CD4-positive, alpha-beta T cell treated with Interferon alpha-2 for 1 hour (primary cell): ENCODE measurements around the gene MYBPC2.

Source experiments
- DNase-seq, 2 donors: peaks; one replicate each; pipeline ENCODE4 v3.0.0-alpha.2; 2020 to 2022

The MYBPC2 gene

DNA sequence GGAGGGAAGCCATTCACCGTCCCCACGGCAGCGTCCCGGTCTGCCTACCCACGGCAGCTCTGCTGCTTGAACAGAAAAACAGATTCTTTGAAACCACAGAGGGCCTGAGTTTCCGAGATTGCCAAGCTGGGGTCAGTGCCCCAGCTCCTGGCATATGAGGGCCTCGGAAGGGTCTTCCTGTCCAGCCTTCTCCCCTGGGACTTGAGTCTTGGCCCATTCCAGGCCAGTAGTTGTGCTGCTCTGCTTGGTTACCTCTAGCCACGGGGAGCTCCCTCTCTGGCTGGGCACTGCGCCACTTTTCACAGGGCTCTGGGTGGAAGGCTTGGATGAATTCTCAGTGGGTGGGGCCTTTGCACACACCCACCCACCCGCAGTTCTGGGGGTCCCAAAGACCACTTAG, 22.6 kb upstream of the MYBPC2 start:
- no peak for DNase-seq

DNA sequence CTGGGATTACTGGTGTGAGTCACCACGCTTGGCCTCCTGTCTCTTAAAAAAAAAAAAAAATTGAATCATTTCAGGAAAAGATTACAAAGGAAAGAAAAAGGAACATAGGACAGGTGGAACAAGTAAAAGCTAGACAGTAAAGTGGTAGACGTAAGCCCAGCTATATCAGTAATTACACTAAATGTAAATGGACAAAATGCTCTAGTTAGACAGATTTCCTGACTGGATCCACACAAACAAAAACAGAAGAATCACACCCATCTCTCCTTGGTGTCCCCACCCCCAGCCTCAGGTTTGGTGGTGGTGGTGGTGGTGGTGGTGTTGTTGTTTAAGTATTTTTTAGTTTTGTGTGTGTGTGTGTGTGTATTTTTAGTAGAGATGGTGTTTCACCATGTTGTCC, 20.3 kb upstream of the MYBPC2 start:
- DNase-seq: no peak

DNA sequence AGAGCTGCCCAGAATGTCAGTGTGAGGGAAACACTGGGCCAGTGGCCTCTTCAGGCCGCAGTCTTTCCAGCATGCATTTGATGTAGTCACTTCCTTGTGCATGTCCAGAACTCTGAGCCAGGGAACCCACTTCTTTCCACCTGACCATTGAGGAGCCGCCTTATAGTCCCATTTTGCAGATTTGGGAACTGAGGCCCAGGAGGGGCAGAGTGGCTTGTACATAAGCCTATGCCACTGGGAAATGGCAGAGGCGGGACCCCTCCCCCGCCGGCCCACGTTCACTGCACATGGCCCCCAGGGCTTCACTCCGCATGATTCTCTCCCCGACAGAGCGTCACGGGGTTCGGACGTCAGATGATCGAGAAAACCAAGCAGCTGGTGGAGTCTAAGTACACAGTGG, 19.6 kb upstream of the MYBPC2 start:
- no peak for DNase-seq

DNA sequence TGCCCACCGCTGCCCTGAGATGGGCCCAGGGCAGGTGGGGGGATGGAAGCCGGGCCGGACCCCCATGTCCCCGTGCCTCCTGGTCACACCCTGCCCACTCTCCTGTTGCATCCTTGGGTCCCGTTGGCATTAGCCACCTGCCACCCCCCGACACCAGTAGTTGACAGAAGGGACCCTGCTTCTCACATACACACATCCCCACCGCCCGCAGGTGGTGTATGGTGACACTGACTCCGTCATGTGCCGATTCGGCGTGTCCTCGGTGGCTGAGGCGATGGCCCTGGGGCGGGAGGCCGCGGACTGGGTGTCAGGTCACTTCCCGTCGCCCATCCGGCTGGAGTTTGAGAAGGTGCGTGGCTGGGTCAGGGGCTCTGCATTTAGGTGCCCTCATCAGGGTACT, 19.2 kb upstream of the MYBPC2 start:
- no peak for DNase-seq

DNA sequence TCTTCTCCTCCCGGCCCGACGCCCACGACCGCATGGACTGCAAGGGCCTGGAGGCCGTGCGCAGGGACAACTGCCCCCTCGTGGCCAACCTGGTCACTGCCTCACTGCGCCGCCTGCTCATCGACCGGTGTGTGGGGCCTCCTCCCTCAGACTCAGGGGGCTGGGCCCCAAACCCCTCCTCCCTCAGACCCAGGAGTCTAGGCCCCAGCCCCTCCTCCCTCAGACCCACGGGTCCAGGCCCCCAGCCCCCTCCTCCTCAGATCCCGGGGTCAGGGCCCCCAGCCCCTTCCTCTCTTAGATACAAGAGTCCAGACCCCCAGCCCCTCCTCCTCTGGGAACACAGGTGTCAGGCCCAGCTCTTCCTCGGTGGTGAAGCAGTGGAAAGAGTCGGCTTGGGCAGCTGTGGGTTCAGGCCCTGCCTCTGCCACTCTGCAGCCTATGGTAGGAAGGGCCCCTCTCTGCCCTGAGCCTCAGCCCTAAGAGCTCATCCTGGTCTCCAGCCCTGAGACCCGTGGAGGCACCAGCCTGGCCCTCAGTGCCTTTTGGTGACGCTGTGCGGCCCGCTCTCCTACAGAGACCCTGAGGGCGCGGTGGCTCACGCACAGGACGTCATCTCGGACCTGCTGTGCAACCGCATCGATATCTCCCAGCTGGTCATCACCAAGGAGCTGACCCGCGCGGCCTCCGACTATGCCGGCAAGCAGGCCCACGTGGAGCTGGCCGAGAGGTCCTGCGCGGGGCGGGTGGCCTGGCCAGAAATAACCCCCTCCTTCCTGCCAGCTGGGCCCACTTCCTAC, 17.6 kb upstream of the MYBPC2 start:
- peak; percentile 82 for DNase-seq

DNA sequence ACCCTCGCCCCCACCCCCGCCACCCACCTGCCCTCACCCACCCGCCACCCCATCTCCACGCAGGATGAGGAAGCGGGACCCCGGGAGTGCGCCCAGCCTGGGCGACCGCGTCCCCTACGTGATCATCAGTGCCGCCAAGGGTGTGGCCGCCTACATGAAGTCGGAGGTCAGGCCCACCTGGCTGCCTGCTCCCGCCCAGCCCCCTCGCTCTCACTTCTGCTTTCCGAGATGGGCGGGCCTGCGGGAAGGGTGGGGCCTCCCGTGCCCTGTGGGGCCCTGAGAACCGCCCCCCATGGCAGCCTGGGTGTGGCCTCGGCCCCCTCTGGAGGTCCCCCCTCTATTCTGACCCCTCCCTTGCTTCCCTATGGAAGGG, 17.0 kb upstream of the MYBPC2 start:
- DNase-seq: peak; percentile 24 to 87

DNA sequence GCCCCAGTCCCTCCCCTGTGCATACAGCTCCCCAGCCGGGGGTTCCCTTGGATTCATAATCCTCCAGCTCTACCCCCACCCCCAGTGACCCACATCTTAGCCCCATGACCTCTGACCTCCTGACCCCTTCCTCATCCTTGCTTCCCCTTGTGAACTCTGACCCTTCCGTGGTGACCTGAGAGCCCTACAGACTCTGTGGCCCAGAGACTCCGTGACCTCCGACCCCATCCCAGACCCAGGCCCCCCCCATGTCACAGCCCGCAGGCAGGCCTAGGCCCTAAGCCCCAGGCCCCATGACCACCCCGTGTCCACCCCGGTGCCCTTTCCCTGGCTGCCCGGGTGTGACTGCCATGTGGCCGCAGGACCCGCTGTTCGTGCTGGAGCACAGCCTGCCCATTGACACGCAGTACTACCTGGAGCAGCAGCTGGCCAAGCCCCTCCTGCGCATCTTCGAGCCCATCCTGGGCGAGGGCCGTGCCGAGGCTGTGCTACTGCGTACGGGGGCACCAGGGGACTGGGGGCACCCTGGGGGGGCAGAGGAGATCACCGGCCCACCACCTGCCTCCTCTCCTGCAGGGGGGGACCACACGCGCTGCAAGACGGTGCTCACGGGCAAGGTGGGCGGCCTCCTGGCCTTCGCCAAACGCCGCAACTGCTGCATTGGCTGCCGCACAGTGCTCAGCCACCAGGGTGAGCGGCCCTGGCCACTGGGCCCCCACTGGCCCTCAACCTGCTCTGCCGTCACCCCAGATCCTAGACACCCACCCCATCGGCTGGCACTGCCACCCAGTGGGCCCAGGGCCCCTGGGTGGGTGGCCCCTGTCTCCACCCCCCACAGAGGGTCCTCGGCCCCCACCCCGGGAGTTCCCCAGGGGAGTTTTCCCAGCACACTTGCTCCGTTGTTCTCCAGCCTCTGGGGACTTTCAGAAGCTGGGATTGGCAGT, 16.4 kb upstream of the MYBPC2 start:
- no peak for DNase-seq

DNA sequence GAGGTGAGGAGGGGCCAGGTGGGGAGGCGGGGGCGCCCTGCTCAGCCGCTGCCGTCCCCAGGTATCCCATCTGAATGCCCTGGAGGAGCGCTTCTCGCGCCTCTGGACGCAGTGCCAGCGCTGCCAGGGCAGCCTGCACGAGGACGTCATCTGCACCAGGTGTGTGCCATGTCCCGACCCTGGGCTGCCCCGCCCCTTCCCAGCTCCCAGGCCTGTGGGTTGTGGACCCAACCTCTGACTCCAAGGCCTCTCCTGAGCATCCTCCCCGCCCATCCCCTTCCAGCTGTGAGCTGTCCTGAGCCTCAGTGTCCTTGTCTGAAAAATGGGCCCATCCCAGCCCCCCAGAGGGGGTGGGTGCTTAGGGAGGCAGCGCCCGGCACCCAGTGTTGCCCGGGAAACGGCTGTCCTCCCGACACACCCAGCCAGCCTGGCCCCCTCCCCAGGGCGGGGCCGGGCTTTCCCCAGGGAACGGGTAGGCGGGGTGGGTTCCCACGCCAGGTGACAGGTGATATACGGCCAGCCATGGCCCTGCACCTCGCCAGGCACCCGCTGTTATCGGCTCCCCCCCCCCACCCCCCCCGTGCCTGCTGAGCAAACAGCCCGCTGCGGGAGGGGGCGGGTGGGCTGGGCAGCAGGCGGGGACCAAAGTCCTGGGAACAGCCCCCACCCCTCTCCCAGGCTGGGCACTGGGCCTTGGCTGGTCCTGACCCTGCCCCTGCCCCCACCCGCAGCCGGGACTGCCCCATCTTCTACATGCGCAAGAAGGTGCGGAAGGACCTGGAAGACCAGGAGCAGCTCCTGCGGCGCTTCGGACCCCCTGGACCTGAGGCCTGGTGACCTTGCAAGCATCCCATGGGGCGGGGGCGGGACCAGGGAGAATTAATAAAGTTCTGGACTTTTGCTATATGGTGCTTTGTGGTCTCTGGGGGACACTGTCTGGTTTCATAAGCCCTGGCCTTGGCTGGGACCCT, 15.3 kb upstream of the MYBPC2 start:
- DNase-seq: peak in 1 of 2 donors; percentile 37

DNA sequence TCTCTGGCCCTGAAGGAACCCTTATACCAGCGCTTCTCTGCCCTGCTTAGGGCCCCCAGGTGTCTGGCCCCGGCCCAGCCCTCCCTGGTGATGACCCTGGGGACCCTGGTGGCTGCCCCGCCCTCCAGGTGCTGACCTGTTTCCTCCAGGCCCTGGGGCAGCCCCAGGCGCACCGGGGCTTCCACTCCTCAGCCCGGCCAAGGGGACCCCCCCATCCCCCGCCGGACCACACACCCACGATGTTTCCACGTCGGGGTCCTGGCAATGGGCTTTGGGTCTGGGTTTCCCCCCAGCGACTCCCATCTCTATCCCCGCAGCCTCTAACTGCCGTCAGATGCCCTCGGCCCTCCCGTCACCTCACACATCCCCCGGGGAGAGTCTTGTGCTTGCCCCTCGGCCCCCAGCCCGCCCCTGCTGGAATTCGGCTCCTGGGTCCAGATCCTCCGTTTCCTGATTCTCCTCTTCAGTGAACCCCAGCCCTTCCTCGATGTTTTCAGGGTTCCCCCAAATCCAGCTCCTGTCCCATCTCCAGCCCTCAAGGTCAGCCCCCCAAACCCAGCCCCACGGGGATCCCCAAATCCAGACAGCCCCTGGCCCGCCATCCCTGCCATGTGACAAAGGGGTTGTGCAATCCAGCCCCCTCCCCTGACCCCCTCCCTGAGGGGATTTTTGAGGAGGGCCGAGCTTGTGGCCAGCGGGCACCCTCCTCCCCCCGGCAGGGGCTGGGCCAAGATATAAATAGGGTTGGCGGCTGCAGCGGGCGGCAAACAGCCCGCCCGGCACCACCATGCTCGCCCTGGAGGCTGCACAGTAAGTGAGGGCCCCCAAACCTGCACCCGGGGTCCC, 14.3 kb upstream of the MYBPC2 start, which contains the start of gene SPIB:
Gene SPIB, plus strand, starts transcription at position 763 of the 846 bp plus-strand sequence. Its CDS starts 25 bp downstream, at position 788.
- peak in 1 of 2 donors; percentile 43 for DNase-seq

DNA sequence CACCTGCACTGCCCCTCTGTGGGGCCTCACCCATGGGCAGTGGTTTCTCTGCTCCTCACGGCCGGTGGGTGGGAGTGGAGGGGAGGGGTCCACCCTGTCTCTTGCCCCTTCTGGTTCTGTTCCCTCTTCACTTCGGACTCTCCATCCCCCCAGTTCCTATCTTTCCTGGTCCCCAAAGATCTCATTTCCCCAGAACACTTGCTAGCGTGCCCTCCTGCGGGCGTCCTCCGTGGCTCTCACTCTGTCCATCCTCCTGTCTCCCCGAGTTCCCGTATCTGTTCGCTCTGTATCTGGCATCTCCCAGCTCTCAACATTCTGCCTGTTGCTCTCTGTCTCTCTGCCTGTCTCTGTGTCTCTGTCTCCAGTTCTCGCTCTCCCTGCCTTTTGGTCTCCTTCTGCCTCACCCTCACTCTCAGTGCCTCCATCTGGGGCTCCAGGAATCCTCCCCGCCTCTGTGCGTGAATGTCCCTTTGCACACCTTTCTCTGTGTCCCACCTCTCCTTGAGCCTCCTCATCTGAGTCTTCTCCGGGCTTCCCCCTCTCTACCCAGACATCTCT, 13.6 kb upstream of the MYBPC2 start:
- DNase-seq: no peak

DNA sequence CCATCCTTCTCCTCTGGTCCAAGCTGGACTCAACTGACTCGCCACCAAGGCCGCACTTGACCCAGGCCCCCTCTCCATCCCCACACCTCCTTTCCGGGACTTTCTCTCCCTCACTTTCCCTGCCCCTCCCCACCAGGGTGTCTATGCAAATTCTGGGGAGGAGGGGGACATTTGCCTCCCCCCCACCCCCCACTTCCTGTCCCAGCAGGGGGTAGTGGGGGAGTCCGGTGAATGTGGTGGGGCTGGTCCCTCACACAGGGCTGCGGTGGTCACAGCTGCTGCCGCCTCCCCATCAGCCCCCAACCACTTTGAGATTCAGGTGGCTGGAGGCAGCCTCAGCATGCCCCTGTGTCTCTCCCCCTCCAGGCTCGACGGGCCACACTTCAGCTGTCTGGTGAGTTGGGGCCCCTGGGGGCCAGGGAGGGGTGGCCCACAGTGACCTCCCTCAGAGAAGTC, 13.1 kb upstream of the MYBPC2 start:
- DNase-seq: no peak

DNA sequence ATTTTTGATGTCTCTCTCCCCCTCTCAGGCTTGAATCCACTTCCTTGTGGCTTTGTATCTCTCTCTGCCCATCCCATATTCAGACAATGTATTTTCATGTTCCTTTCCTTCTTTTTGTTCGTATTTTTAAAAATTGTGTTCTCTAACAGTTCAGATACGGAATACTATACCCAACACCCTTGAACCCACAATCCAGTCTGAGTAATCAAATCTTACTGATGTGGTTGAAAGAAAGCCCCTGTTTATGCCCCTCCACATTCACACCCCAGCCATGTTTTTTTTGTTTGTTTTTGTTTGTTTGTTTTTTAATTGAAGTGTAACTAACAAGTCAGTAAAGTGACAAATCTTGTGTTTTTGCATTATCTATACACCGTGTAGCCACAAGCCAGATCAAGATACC, 12.6 kb upstream of the MYBPC2 start:
- no peak for DNase-seq

DNA sequence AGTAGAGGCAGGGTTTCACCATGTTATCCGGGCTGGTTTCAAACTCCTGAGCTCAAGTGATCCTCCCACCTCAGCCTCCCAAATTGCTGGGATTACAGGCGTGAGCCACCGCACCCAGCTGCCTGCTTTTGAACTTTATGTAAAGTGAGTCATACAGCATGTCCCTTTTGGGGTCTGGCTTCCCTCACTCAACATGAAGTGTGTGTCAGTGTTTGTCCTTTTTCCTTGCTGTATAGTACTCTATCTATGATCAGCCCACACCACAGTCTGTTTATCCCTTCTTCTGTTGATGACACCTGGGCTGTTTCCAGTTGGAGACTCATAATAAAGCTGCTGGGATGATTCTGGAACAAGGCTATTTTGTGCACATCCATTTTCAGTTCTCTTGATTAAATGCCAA, 11.9 kb upstream of the MYBPC2 start:
- no peak for DNase-seq

DNA sequence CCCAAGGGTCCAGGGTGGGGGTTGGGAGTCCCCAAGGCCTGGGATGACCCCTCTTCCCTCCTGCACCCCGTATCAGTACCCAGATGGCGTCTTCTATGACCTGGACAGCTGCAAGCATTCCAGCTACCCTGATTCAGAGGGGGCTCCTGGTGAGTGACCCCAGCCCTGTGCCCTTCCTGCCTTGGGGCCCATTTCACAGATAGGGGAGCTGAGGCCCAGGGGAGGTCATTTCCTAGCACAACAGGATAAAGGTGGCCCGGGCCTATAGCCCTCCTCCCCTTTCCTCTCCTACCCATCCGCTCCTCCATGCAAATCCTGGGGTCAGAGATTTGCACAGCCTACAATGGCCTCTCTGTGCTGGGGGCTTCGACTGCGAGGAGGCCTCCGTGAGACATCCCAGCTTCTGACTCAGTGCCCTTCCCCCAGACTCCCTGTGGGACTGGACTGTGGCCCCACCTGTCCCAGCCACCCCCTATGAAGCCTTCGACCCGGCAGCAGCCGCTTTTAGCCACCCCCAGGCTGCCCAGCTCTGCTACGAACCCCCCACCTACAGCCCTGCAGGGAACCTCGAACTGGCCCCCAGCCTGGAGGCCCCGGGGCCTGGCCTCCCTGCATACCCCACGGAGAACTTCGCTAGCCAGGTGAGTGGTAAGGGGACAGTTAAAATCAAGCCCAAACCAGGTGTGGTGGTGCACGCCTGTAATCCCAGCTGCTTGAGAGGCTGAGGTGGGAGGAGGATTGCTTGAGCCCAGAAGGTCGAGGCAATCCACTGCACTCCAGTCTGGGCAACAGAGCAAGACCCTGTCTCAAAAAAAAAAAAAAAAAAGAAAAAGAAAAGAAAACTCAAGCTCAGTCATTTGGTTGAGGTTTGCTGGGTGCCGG, 10.1 kb upstream of the MYBPC2 start:
- no peak for DNase-seq

DNA sequence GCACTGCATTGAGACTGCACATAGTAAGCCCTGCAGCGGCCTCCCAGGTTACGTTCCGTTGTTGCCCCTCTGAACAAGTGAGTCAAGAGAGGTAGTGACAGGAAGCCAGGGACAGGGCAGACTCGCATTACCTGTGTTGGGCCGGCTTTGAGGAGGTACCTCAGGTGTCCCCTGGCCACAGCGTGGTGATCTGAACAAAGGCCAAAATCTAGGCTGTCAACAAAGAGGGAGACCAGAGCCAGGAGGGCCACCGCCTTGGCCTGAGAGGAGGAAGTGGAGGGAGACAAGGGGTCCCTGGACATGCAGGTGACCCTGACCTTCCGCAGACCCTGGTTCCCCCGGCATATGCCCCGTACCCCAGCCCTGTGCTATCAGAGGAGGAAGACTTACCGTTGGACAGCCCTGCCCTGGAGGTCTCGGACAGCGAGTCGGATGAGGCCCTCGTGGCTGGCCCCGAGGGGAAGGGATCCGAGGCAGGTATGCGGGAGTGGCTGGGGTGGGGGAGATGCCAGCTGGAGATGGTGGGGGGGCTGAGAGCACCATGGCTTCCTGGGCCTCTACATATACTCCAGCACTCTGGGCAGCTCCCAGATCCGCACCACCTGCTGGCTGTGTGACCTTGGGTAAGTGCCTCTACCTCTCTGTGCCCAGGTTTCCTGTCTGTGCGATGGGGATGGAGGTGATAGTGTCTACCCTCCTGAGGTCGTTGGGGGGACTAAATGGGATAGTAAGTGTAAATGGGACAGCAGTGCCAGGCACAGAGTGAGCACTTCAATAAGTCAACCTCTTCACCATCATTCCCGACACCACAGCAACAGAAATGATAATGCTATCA, 9.2 kb upstream of the MYBPC2 start:
- no peak for DNase-seq

DNA sequence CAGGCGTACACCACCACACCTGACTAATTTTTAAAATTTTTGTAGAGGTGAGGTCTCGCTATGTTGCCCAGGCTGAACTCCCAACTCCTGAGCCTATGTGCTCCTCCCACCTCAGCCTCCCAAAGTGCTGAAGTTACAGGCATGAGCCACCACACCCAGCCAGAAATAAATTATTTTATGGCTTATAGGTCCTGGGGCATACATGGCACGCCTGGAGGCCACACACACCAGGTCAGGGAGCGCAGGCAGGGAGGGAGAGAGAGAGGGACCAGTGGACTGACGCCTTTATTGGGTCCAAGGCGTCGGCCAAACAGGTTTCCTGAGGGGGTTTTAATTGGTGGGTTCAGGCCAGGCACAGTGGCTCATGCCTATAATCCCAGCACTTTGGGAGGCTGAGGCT, 7.1 kb upstream of the MYBPC2 start:
- no peak for DNase-seq

DNA sequence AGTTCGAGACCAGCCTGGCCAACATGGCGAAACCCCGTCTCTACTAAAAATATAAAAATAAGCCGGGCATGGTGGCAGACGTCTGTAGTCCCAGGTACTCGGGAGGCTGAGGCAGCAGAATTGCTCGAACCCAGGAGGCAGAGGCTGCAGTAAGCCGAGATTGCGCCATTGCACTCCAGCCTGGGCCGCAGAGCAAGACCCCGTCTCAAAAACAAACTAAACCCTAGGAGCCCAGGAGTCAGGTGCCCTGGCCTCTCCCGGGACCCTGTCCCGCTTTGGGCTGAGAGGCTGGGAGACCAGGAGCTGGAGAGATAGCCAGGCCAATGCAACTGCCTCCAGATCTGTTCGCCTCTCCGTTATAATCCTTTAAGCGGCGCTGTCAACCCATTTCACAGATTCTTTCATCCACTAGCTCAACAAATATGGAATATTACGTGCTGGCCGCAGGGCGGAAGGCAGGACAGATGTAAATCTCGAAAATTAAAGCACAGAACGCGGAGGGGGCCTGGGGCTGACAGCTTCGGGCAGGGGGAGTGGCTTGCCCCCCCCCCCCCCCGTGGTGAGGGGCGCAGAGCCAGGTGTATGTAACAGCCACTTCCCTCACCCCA, 5.3 kb upstream of the MYBPC2 start:
- no peak for DNase-seq

DNA sequence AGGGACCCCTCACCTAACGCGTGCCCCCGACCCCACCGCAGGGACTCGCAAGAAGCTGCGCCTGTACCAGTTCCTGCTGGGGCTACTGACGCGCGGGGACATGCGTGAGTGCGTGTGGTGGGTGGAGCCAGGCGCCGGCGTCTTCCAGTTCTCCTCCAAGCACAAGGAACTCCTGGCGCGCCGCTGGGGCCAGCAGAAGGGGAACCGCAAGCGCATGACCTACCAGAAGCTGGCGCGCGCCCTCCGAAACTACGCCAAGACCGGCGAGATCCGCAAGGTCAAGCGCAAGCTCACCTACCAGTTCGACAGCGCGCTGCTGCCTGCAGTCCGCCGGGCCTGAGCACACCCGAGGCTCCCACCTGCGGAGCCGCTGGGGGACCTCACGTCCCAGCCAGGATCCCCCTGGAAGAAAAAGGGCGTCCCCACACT, 4.7 kb upstream of the MYBPC2 start:
- DNase-seq: peak; percentile 51 to 83
